Keratinocyte (primary cell): ENCODE results near the gene HOXD4.
A peak's percentile ranks its signal among the peaks of the same experiment; 100 is the strongest.

Experiments used
- CTCF ChIP-seq, 3 experiments: IDR thresholded peaks in 1 of 3; conservative IDR thresholded peaks in 1 of 3; optimal IDR thresholded peaks in 1 of 3; 2 replicates in 2 of 3; 3 replicates in 1 of 3; pipeline versions ENCODE3 to v1.5.1; 2011; ENCODE audit warnings: low read length in 3 of 3, mild to moderate bottlenecking in 3 of 3, moderate library complexity in 2 of 3, control low read depth in 1 of 3, inconsistent platforms in 1 of 3; ENCODE audit not compliant: insufficient read depth in 2 of 3; ENCODE audit errors: extremely low read depth in 1 of 3
- EZH2 ChIP-seq: IDR thresholded peaks from one replicate; pipeline ENCODE4 v1.6.1; 2012; ENCODE audit warnings: inconsistent platforms, mild to moderate bottlenecking, low read length, moderate library complexity

GRCh38 chr2:176111309-176111663, 40.1 kb upstream of the HOXD4 start:
- peak; percentile 55 to 83 (median 75) for TF ChIP-seq CTCF (optimal IDR thresholded peaks at IDR 0.05 in 1 of 3, IDR thresholded peaks at IDR 0.05 in 1 of 3, conservative IDR thresholded peaks at IDR 0.05 in 1 of 3; ENCODE audit: extremely low read depth in 1 of 3, insufficient read depth in 2 of 3, low read length in 3 of 3)
- TF ChIP-seq EZH2 = no peak
